Upper lobe of left lung (tissue), 4 donors: ENCODE measurements around the gene DNAH3.

ENCODE experiments used
- EP300 ChIP-seq, 4 donors: sonication (generic); formaldehyde crosslinking; IDR thresholded peaks; one replicate each; pipeline ENCODE4 v1.5.1; 2017; ENCODE audit warnings: antibody characterized with exemption in 4 of 4, control low read depth in 2 of 4
- POLR2A ChIP-seq, 4 donors: fragments of 450-650 bp; IDR thresholded peaks; one replicate each; pipeline ENCODE4 v1.5.1; 2016 to 2017; ENCODE audit warnings: antibody characterized with exemption in 4 of 4, mild to moderate bottlenecking in 2 of 4
- POLR2AphosphoS5 ChIP-seq, 2 donors: sonication (generic); formaldehyde crosslinking; IDR thresholded peaks; one replicate each; pipeline ENCODE4 v1.5.1; 2017; ENCODE audit warnings: antibody characterized with exemption in 2 of 2

DNA sequence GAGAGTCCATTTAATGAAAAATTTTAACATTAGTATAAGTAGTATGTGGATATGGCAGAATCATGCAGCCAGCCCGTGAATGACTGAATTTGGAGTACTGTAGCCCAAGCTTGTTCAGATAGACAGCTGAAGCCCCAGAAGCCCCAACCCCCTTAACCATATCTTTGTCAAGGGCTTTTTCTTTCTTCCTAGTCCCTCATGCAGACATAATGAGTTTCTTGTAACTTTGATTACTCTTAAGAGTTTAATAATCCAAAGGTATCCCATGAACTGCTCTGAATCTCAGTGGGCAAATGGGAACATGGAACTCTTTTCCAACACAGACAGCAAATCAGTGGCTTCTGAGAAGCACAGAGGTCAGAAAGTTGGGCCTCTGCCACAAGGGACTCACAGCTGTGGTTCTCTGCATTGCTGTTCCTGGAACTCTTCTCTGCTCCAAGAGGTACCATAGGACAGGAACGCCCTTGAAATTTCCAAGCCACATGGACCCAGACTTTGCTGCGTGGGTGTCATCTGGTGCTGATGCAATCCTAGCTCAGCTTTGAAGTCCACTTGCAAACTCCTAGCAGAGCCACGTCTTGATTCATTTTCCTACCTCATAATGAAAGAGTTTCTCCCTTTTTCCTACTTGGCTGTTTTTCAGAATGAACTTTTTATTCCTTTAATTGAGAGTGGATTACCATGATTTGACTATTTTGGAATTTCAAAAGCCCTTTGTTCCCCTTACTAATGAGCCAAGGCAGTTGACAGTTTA, 232.0 kb downstream of the DNAH3 start:
- TF ChIP-seq POLR2A (IDR thresholded peaks at IDR 0.05) = no peak
- TF ChIP-seq EP300 (IDR thresholded peaks at IDR 0.05) = no peak
- TF ChIP-seq POLR2AphosphoS5 (IDR thresholded peaks at IDR 0.05) = peak; percentile 43 to 44
